Ishikawa (cell line): Measurements from ENCODE around the gene KRT7.

Experiments
- CEBPB ChIP-seq: IDR thresholded peaks from 2 replicates; pipeline ENCODE4 v1.6.1; 2012
- EP300 ChIP-seq: IDR thresholded peaks from 2 replicates; pipeline ENCODE4 v1.6.1; 2012; ENCODE audit warnings: borderline replicate concordance
- NFIC ChIP-seq: IDR thresholded peaks from 2 replicates; pipeline ENCODE4 v1.6.1; 2012

- no peak for TF ChIP-seq NFIC
- TF ChIP-seq EP300: no peak
- TF ChIP-seq CEBPB: no peak
These were observed 11.8 kb upstream of the KRT7 start for GRCh38 chr12:52221070-52221781.
